MCF 10A (cell line): ENCODE measurements around the gene KLHL22. TPM values are rescaled to one million over a fixed set of nuclear protein-coding genes. Genes with fewer than 3 reads are reported as not detected.

Experiments
- BruUV-seq: library from RNA; stranded (reverse); fragments of 400-500 nt; replicated peaks from 2 replicates; lab custom pipeline; 2021; lab: Mats Ljungman, UMichigan
- CTCF ChIA-PET: fragments of 300-600 bp; sonication (Branson Sonifier 250); formaldehyde crosslinking; extraction: SDS; loops from one replicate; lab custom pipeline; 2021; ENCODE audit warnings: antibody characterized with exemption, inconsistent platforms; lab: Yijun Ruan, JAX
- POLR2A ChIA-PET: fragments of 300-600, 350-650 bp; sonication (Branson Sonifier 250); formaldehyde crosslinking; extraction: SDS; loops from one replicate; lab custom pipeline; 2020; ENCODE audit warnings: antibody characterized with exemption, inconsistent platforms; lab: Yijun Ruan, JAX
- DNase-seq: peaks from one replicate; pipeline ENCODE4 v3.0.0-alpha.2; 2018; ENCODE audit not compliant: unreplicated experiment
- H3K27ac Mint-ChIP-seq: one replicate; pipeline ENCODE4 v1.8.0; 2022; ENCODE audit warnings: mild to moderate bottlenecking, low read depth, mixed read lengths; ENCODE audit not compliant: unreplicated experiment
- H3K27me3 Mint-ChIP-seq: one replicate; pipeline ENCODE4 v1.8.0; 2022; ENCODE audit warnings: mixed read lengths; ENCODE audit not compliant: insufficient read depth, unreplicated experiment
- H3K36me3 Mint-ChIP-seq: one replicate; pipeline ENCODE4 v1.8.0; 2022; ENCODE audit warnings: mild to moderate bottlenecking, moderate library complexity, mixed read lengths; ENCODE audit not compliant: insufficient read depth, unreplicated experiment
- H3K4me1 Mint-ChIP-seq: one replicate; pipeline ENCODE4 v1.8.0; 2022; ENCODE audit warnings: mixed read lengths; ENCODE audit not compliant: insufficient read depth, unreplicated experiment
- H3K4me3 Mint-ChIP-seq: one replicate; pipeline ENCODE4 v1.8.0; 2022; ENCODE audit warnings: mild to moderate bottlenecking, moderate library complexity, mixed read lengths; ENCODE audit not compliant: unreplicated experiment
- H3K9me3 Mint-ChIP-seq: one replicate; pipeline ENCODE4 v1.8.0; 2022; ENCODE audit warnings: mixed read lengths; ENCODE audit not compliant: unreplicated experiment
- intact Hi-C: fragments of 100-400 bp; cut with micrococcal nuclease; formaldehyde crosslinking; loops from 2 replicates; pipeline ENCODE4 v1.14.1; 2022
- total RNA-seq: library from RNA; stranded (reverse); gene quantifications from 2 replicates; pipeline ENCODE4 v1.2.3, GENCODE V29; 2022
- TF ChIP-seq, protein P1 (sequence below): fragments of 200-600 bp; IDR thresholded peaks from one replicate; pipeline ENCODE4 v1.8.0; 2022; ENCODE audit warnings: antibody characterized with exemption, mild to moderate bottlenecking; ENCODE audit not compliant: unreplicated experiment

Gene KLHL22
- total RNA-seq, 1 experiment from 2014 or later: 14.7 TPM

- H3K9me3 Mint-ChIP-seq: no peaks in the 10 kb centered on the region
- H3K27me3 Mint-ChIP-seq: peaks cover 2% of the 10 kb centered on the region
- no peak for DNase-seq
- no TSS peak for BruUV-seq
- intact Hi-C loops: no loop called here
- POLR2A ChIA-PET: no interaction called here
- H3K4me1 Mint-ChIP-seq: no peaks in the 10 kb centered on the region
- H3K4me3 Mint-ChIP-seq: no peak overlapping the region
- no peaks in the 10 kb centered on the region for H3K36me3 Mint-ChIP-seq
- H3K27ac Mint-ChIP-seq: no peak overlapping the region
- TF ChIP-seq, protein P1, sequence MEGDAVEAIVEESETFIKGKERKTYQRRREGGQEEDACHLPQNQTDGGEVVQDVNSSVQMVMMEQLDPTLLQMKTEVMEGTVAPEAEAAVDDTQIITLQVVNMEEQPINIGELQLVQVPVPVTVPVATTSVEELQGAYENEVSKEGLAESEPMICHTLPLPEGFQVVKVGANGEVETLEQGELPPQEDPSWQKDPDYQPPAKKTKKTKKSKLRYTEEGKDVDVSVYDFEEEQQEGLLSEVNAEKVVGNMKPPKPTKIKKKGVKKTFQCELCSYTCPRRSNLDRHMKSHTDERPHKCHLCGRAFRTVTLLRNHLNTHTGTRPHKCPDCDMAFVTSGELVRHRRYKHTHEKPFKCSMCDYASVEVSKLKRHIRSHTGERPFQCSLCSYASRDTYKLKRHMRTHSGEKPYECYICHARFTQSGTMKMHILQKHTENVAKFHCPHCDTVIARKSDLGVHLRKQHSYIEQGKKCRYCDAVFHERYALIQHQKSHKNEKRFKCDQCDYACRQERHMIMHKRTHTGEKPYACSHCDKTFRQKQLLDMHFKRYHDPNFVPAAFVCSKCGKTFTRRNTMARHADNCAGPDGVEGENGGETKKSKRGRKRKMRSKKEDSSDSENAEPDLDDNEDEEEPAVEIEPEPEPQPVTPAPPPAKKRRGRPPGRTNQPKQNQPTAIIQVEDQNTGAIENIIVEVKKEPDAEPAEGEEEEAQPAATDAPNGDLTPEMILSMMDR: no peak
- CTCF ChIA-PET: no interaction called here
Measured at GRCh38 chr22:20431511-20432192, 63.9 kb downstream of the KLHL22 start.

DNA sequence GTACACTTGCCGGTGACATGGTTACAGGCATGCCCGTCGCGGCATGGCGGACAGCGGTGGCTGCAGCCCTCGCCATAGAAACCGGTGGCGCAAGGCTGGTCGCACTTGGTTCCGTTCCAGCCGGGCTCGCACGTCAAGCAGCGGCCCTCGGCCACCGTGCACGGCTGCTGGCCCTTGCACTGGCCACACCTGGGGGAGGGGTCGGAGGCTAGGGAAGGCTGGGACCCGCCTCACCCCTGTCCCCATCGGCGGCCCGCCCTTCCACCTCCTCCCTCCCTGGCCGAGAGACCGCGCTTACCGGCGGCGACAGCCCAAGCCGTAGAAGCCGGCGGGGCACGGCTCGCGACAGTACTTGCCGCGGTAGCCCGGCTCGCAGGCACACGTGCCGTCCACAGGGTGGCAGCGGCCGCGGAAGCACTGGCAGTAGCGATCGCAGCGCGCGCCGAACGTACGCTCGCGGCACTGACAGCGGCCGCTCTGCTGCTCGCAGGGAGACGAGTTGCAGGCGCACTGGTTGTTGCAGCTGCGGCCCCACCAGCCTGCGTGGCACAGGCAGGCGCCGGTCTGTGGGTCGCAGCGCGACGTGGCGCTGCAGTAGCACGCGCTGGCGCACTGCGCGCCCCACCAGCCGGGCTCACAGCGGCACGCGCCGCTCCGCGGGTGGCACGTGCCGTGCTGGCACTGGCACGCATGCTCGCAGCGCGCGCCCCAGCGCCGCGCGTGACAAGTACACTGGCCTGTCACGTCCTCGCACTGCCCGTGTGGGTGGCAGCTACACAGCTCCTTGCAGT lies 64.7 kb downstream of the KLHL22 start:
- no peaks in the 10 kb centered on the region for H3K36me3 Mint-ChIP-seq
- ChIA-PET POLR2A (no interaction called here), CTCF (no interaction called here)
- TF ChIP-seq, protein P1: no peak
- H3K4me3 Mint-ChIP-seq: no peak overlapping the region
- H3K9me3 Mint-ChIP-seq: no peaks in the 10 kb centered on the region
- H3K4me1 Mint-ChIP-seq: no peaks in the 10 kb centered on the region
- BruUV-seq: no TSS peak
- no peaks in the 10 kb centered on the region for H3K27me3 Mint-ChIP-seq
- DNase-seq: no peak
- H3K27ac Mint-ChIP-seq: no peak overlapping the region
- intact Hi-C loops: no loop called here

- ChIA-PET CTCF (no interaction called here), POLR2A (no interaction called here)
- Mint-ChIP-seq H3K36me3 (no peaks in the 10 kb centered on the region), H3K27me3 (no peaks in the 10 kb centered on the region), H3K9me3 (no peaks in the 10 kb centered on the region), H3K4me3 (no peak overlapping the region), H3K4me1 (no peaks in the 10 kb centered on the region), H3K27ac (no peak overlapping the region)
- TF ChIP-seq, protein P1: no peak
- no peak for DNase-seq
- BruUV-seq: no TSS peak
- intact Hi-C loops: no loop called here
Measured at GRCh38 chr22:20430101-20430719, 65.4 kb downstream of the KLHL22 start.
